Uterus (tissue), 2 donors: ENCODE results near the gene SHB.

Experiments
- CTCF ChIP-seq, 4 experiments: fragments of 200-600 bp in 2 of 4; fragments of 450-650 bp in 2 of 4; sonication (generic) in 2 of 4; IDR thresholded peaks; one replicate each; pipeline ENCODE4 v1.5.1; 2016 to 2019; ENCODE audit warnings: antibody characterized with exemption in 4 of 4, mild to moderate bottlenecking in 2 of 4, moderate library complexity in 1 of 4
- POLR2A ChIP-seq, 2 donors: fragments of 450-650 bp; IDR thresholded peaks; one replicate each; pipeline ENCODE4 v1.6.1; 2016; ENCODE audit warnings: antibody characterized with exemption in 2 of 2, mild to moderate bottlenecking in 1 of 2, moderate library complexity in 1 of 2

- TF ChIP-seq CTCF (IDR thresholded peaks at IDR 0.05): no peak
- no peak for TF ChIP-seq POLR2A (IDR thresholded peaks at IDR 0.05)
Measured at GRCh38 chr9:38004809-38005560, 64.0 kb downstream of the SHB start.
